GM12878 (cell line): ENCODE measurements around the gene BATF. TPM values are rescaled to one million over a fixed set of nuclear protein-coding genes. Genes with fewer than 3 reads are reported as not detected.

Source experiments
- ATF2 ChIP-seq: IDR thresholded peaks from 2 replicates; pipeline ENCODE4 v1.6.1; 2012; ENCODE audit warnings: low read length, inconsistent platforms
- BCL11A ChIP-seq: IDR thresholded peaks from 2 replicates; pipeline ENCODE4 v1.6.1; 2011; ENCODE audit warnings: low read depth, low read length
- BRCA1 ChIP-seq: IDR thresholded peaks from 2 replicates; pipeline ENCODE4 v1.6.1; 2011; ENCODE audit warnings: low read depth, low read length, improper control_type of control experiment
- CBFB ChIP-seq: IDR thresholded peaks from 2 replicates; pipeline ENCODE4 v1.6.1; 2016; ENCODE audit warnings: antibody characterized with exemption, low read depth
- GABPA ChIP-seq: IDR thresholded peaks from 2 replicates; pipeline ENCODE4 v1.6.1; 2014; ENCODE audit warnings: antibody characterized with exemption, low read depth, mild to moderate bottlenecking, inconsistent platforms
- GATAD2B ChIP-seq: fragments of 450-650 bp; conservative IDR thresholded peaks from 2 replicates; pipeline ENCODE4 v1.6.1; 2017; ENCODE audit warnings: low read depth, mild to moderate bottlenecking, moderate library complexity
- IKZF1 ChIP-seq: fragments of 450-650 bp; conservative IDR thresholded peaks from 2 replicates; pipeline ENCODE4 v1.6.1; 2017; ENCODE audit warnings: antibody characterized with exemption, mild to moderate bottlenecking
- LARP7 ChIP-seq: fragments of 450-650 bp; IDR thresholded peaks from 2 replicates; pipeline ENCODE4 v1.6.1; 2017; ENCODE audit warnings: mild to moderate bottlenecking
- MEF2A ChIP-seq: IDR thresholded peaks from 2 replicates; pipeline ENCODE4 v1.6.1; 2011; ENCODE audit warnings: low read depth, mild to moderate bottlenecking, low read length, moderate library complexity; ENCODE audit not compliant: insufficient read depth
- MTA3 ChIP-seq: IDR thresholded peaks from 2 replicates; pipeline ENCODE4 v1.6.1; 2012; ENCODE audit warnings: low read length, inconsistent platforms, borderline replicate concordance
- NBN ChIP-seq: fragments of 450-650 bp; IDR thresholded peaks from 2 replicates; pipeline ENCODE4 v1.6.1; 2016
- NRF1 ChIP-seq: conservative IDR thresholded peaks from 2 replicates; pipeline ENCODE4 v1.6.1; 2011; ENCODE audit warnings: mild to moderate bottlenecking, low read depth, low read length, improper control_type of control experiment
- PAX8 ChIP-seq: fragments of 450-650 bp; IDR thresholded peaks from 2 replicates; pipeline ENCODE4 v1.6.1; 2017; ENCODE audit warnings: mild to moderate bottlenecking, moderate library complexity
- POLR2A ChIP-seq: IDR thresholded peaks from 2 replicates; pipeline ENCODE4 v1.6.1; 2011; ENCODE audit warnings: low read depth, mild to moderate bottlenecking, low read length
- RAD21 ChIP-seq: IDR thresholded peaks from 2 replicates; pipeline ENCODE4 v1.6.1; 2011; ENCODE audit warnings: mild to moderate bottlenecking, low read depth, low read length, moderate library complexity; ENCODE audit not compliant: insufficient read depth
- SRF ChIP-seq, 2 experiments: IDR thresholded peaks; 2 replicates each; pipeline ENCODE4 v1.6.1; 2011; ENCODE audit warnings: low read depth in 2 of 2, low read length in 2 of 2, mild to moderate bottlenecking in 1 of 2, moderate library complexity in 1 of 2
- TAF1 ChIP-seq: IDR thresholded peaks from 2 replicates; pipeline ENCODE4 v1.6.1; 2011; ENCODE audit warnings: mild to moderate bottlenecking, low read depth, low read length, borderline replicate concordance
- TCF12 ChIP-seq: IDR thresholded peaks from 2 replicates; pipeline ENCODE4 v1.6.1; 2011; ENCODE audit warnings: low read depth, mild to moderate bottlenecking, low read length
- TCF7 ChIP-seq: IDR thresholded peaks from 2 replicates; pipeline ENCODE4 v1.6.1; 2014; ENCODE audit warnings: antibody characterized with exemption, borderline replicate concordance
- YY1 ChIP-seq: IDR thresholded peaks from 2 replicates; pipeline ENCODE4 v1.6.1; 2011; ENCODE audit warnings: low read depth, mild to moderate bottlenecking, low read length
- ZNF592 ChIP-seq: fragments of 450-650 bp; IDR thresholded peaks from 2 replicates; pipeline ENCODE4 v1.6.1; 2017; ENCODE audit warnings: mild to moderate bottlenecking, moderate library complexity
- ZNF687 ChIP-seq: fragments of 450-650 bp; IDR thresholded peaks from 2 replicates; pipeline ENCODE4 v1.6.1; 2017; ENCODE audit warnings: mild to moderate bottlenecking, moderate library complexity
- polyA plus RNA-seq, 11 experiments: library from polyadenylated mRNA; depleted of rRNA in 4 of 11; unstranded in 6 of 11; stranded (reverse) in 5 of 11; fragments of >200 nt; fragmentation: Nextera tagmentation in 4 of 11; fragmentation: Illumina TruSeq in 1 of 11; extraction: Ambion mirVana in 4 of 11; extraction: Trizol in 1 of 11; gene quantifications; 1 replicate in 1 of 11; 2 replicates in 10 of 11; pipeline versions ENCODE4 v1.2.1 to v1.2.3, GENCODE V29; 2011 to 2016; ENCODE audit warnings: inconsistent platforms in 2 of 11, missing spikeins in 2 of 11, low read depth in 1 of 11
- total RNA-seq, 4 experiments: library from RNA; depleted of rRNA in 3 of 4; stranded (reverse); fragments of >200 nt in 3 of 4; fragmentation: Illumina TruSeq in 1 of 4; extraction: Trizol in 1 of 4; gene quantifications; 2 replicates each; pipeline versions ENCODE4 v1.2.1 to v1.2.3, GENCODE V29; 2013 to 2021
- TF ChIP-seq, protein P1 (sequence below): fragments of 450-650 bp; IDR thresholded peaks from 2 replicates; pipeline ENCODE4 v1.6.1; 2017; ENCODE audit warnings: borderline replicate concordance

Gene BATF
- total and polyA plus RNA-seq, 10 of the 15 experiments (the other 5 are each of a cell fraction or from before 2014, with no cell fraction given), result 10.0 to 154 (median 103) TPM

GRCh38 chr14:75515629-75515996, 6.7 kb upstream of the BATF start (continued):
- TF ChIP-seq ZNF687 (peak; percentile 58), LARP7 (no peak), NBN (0 out of 2 replicates have a peak, but pooled peaks have one; percentile 73), NRF1 (no peak), MTA3 (no peak), ATF2 (peak; percentile 75), GATAD2B (peak; percentile 25), RAD21 (0 out of 2 replicates have a peak, but pooled peaks have one; percentile 5), TAF1 (no peak), POLR2A (no peak; the same call in 1 of the 2 replicates), IKZF1 (peak; percentile 95), TCF12 (peak; percentile 86), MEF2A (peak; percentile 68), GABPA (no peak), YY1 (peak; percentile 8; the same call in 1 of the 2 replicates), BCL11A (peak; percentile 98), TCF7 (peak; percentile 89), BRCA1 (no peak), ZNF592 (no peak), SRF (IDR thresholded peaks at IDR 0.05; ENCODE audit: low read depth in 2 of 2, low read length in 2 of 2) (0 out of 4 replicates have a peak, but pooled peaks of 1 of the 2 experiments have one; percentile 28), PAX8 (no peak), CBFB (peak; percentile 50)
- TF ChIP-seq, protein P1, sequence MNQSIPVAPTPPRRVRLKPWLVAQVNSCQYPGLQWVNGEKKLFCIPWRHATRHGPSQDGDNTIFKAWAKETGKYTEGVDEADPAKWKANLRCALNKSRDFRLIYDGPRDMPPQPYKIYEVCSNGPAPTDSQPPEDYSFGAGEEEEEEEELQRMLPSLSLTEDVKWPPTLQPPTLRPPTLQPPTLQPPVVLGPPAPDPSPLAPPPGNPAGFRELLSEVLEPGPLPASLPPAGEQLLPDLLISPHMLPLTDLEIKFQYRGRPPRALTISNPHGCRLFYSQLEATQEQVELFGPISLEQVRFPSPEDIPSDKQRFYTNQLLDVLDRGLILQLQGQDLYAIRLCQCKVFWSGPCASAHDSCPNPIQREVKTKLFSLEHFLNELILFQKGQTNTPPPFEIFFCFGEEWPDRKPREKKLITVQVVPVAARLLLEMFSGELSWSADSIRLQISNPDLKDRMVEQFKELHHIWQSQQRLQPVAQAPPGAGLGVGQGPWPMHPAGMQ, result no peak
